GM21423 (cell line): Measurements from ENCODE around the gene CHRM4.

Experiments used
- ATAC-seq: cut with Tn5 transposase; IDR thresholded peaks from one replicate; pipeline ENCODE4 v1.9.1; 2021; ENCODE audit warnings: mild to moderate bottlenecking, moderate library complexity; ENCODE audit not compliant: unreplicated experiment

Gene CHRM4

DNA sequence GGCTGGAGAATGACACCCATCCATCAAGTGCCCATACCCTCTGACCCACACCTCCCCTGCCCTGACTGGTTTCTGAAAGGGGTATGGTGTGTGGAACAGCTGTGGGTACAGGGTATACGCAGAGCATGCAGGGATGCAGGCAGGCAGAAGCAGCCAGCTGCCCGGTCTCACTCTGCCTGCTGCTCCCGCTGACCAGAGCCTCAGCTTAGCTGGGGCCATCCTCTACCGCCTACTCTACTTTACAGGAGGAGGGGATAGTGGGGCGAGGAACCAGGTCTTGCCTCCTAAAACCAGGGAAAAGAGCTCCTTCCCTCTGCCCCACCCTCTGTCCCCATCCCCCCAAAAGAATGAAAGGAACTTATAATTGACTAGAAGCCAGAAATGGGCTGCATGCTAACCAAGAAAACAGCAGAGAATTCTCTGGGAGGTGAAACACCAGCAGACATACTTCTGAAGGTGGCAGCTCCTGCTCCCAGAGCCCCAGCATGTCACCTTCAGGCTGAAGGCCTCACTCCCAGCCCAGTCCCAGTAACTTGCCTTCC is 13.0 kb upstream of the CHRM4 start:
- no peak for ATAC-seq

- ATAC-seq: no peak
Observed at GRCh38 chr11:46402957-46403902, 11.7 kb upstream of the CHRM4 start.

DNA sequence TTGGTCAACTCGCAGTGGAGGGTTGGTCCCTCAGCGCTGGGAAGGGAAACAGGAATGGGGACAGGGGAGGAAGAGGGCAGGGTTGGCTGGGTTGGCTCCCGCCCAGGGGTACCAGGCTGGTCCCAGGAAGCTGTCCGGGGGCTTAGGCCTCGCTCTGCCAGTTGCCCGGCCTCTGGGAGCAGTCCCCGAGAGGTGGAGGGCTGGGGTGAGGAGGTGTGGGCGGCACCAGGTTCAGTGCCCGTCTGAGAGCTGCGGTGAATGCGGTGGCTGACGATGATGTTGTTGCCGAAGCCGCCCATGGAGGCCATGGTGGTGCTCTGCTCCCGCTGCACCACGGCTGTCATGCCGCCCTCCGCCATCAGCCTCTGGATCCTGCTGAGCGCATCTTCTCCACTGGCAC is 6.0 kb upstream of the CHRM4 start:
- no peak for ATAC-seq

DNA sequence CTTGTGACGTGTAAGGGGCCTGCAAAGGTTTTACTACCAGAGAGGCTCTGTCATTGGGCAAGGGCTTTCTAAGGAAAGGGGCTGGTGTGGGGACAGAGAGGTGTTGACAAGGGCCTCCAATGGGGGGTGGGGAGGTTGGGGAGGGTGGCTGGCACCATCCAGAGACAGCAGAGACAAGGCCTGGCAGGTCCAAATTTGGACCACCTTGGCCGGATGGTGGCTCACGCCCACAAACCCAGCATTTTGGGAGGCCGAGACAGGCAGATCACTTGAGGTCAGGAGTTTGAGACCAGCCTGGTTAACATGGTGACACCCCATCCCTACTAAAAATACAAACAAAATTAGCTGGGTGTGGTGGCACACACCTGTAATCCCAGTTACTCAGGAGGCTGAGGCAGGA is 2.2 kb upstream of the CHRM4 start:
- ATAC-seq: no peak

- no peak for ATAC-seq
Observed at GRCh38 chr11:46393231-46393616, 1.6 kb upstream of the CHRM4 start.

GRCh38 chr11:46392421-46393230 is 1.1 kb upstream of the CHRM4 start:
- peak; percentile 66 for ATAC-seq

DNA sequence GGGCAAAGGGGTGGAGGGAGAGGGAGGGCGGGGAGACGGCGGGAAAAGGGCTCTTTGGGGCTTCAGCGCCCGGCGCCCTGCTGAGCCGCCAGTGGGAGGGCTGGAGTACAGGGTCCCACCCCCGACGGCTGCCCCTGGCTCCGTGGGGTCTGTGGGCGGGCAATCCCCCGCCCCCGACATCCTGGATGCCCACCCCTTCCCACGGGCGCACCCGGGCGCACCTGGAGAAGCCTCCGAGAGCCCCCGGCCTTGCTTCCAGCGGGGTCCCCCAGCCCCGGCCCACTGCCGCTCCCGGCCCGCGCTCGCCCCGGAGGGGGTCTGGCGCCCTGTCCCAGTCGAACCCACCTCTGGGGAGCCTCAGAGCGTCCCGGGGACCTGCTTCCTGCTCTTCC is 394 bp downstream of the CHRM4 start:
- no peak for ATAC-seq

- no peak for ATAC-seq
Observed at GRCh38 chr11:46390331-46391171, 1.0 kb downstream of the CHRM4 start.

DNA sequence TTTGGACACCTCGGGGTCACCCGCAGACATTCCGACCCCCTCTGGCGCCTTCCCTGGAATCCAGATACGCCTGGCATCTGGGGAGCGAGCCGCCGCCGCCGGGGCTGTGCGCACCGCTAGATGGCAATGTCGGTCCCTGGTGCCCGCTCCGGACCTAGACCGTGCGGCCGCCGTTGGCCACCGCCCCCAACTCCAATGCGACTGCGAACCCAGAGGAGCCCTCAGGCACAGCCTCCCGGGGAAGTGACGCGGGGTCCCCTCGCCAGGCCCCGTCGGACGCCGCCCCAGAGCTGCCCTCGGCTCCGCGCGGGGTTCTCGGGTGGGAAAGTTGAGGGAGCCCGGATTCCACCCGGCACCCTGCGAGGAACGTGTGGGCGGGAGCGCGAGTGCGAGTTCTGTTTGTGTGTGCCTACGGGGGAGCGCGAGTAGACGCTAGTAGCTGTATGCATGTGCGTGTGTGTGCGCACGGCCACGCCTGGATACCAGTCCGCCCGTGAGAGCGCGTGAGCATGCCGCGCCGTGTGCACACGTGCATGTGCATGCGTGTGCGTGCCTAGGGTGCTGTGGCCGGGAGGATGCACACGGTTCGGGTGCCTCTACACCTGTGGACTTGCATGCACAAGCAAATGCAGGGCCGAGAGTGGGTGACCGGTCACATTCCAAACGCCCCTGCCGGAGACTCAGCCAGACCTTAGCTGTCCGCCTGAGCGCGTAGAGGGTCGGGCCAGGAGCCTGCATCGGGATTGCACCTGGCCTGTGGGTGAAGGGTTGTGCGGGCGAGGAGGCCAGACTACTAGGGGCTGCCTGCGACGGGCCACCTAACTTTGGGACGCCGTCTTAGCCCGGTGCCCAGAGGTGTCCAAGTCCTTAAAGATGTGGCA is 1.9 kb downstream of the CHRM4 start:
- no peak for ATAC-seq

DNA sequence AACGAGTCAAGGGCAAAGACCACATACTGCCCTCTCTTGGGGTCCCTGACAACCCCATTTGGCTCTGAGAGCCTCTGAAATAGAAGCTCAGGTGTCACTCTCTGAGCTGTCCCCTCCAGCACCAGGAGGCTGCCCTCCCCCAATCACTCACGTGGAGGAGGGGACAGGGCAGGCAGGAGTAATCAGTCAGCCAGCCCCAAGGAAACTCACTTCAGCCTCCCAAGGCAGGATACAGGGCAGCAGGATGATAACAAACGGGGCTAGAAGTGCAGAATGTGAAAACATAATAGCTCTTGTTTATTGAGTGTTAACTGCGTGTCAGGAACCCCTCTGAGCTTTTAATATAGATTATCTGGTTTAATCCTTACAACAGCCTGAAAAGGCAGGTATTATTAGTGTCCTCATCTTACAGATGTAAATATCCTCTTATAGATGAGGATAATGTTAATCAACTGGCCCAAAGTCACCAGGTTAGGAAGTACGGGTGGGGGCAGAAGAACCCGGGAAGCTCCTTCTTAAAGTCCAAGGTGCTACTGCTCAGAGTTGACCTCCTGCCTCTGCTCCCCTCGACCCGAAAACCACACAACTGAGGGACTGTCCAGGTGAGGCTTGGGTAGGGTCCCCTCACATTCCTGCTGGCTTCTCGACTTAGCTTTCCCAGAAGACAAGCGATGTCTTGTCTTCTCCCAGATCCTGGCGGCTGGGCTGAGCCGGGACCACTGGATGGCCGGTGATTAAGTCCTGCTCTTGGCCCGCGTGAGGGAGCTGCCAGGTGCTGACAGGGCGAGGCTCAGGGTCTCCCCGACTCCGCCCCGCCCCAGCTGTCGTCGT is 2.7 kb downstream of the CHRM4 start:
- ATAC-seq: no peak

- no peak for ATAC-seq
Observed at GRCh38 chr11:46387919-46388618, 3.5 kb downstream of the CHRM4 start.

DNA sequence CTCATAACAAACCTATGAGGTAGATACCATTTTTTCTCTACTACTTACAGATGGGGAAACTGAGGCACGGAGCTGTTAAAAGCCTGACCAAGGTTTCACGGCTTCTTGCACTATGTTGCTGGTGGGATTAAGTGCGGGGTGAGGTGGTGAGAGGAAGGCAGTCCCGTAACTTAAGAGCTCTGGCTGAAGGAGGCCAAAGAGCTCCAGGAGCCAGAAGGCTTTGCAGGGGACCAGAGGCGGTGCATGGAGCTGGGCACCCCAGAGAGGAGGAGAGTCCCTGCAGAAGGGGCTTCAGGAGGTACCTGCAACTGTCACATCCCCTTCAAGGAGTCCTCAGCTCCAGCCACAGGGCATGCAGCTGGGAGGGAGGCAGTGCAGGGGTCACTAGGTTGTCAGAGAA is 4.1 kb downstream of the CHRM4 start:
- no peak for ATAC-seq

DNA sequence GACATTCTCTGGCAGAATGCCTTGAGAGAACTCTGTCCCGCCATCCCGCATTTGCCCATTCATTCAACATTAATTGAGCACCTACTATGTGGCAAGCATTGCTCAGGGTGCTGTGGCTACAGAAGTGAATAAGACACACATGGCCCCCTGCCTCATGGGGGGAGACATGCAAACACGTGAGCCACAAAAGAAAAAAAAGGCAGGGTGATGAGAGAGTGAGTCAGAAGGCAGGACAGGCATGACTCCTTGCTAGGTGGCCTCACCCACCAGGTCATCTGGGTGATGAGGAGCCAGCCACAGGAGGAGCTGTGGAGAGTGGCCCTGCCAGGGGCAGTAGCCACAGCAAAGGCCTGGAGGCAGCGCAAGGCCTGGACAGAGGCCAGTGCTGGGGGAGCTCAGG is 4.9 kb downstream of the CHRM4 start:
- no peak for ATAC-seq

DNA sequence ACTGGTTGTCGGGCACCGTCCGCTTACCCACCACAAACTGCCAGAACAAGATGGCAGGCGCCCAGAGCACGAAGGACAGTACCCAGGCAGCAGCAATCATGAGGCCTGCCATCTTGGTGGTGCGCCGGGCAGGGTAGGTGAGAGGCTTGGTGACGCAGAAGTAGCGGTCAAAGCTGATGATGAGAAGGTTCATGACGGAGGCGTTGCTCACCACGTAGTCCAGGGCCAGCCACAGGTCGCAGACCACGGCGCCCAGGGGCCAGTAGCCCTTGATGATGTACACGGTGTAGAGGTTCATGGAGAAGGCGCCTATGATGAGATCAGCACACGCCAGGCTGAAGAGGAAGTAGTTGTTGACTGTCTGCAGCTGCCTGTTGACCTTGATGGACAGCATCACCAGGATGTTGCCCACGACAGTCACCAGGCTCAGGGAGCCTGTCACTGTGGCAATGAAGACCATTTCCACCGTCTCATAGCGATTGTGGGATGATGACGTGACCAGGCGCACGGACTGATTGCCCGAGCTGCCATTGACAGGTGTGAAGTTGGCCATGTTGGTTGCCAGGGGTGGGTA is 5.5 kb downstream of the CHRM4 start:
- no peak for ATAC-seq

DNA sequence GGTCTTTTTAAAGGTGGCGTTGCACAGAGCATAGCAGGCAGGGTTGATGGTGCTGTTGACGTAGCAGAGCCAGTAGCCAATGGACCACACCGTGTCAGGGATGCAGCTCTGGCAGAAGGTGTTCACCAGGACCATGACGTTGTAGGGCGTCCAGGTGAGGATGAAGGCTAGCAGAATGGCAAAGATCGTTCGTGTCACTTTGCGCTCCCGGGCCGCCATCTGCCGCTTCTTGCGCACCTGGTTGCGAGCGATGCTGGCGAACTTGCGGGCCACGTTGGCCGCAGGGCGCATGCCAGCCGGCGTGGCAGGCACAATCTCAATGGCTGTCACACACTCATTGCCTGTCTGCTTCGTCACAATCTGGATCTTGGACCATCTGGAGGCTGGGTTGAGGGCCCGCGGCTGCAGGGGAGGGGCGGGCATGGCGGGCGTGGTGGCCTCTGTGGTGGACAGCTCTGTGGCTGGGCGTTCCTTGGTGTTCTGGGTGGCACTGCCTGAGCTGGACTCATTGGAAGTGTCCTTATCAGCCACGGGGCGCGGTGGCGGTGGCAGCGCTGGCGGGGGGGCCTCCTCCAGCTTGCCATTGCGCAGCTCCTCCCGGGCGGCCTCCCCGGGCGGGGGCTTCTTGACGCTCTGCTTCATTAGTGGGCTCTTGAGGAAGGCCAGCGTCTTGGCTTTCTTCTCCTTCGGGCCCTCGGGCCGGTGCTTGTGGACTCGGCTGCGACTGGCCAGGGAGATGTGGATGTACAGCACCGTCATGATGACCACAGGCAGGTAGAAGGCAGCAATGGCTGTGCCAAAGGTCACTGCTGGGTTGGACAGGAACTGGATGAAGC is 6.2 kb downstream of the CHRM4 start:
- ATAC-seq: no peak

GRCh38 chr11:46383974-46384701 is 7.4 kb downstream of the CHRM4 start:
- ATAC-seq: no peak

- no peak for ATAC-seq
Observed at GRCh38 chr11:46383404-46383758, 8.2 kb downstream of the CHRM4 start.
